Kidney epithelial cell (primary cell): ENCODE measurements around the gene SPATS1. TPM values are rescaled to one million over a fixed set of nuclear protein-coding genes. Genes with fewer than 3 reads are reported as not detected.

Experiments
- DNase-seq: peaks from one replicate; pipeline ENCODE4 v3.0.0-alpha.2; 2010; ENCODE audit warnings: low read depth
- H3K27me3 ChIP-seq: 2 replicates; pipeline ENCODE4 v1.6.0; 2011; ENCODE audit warnings: low read length; ENCODE audit not compliant: control insufficient read depth, insufficient read depth
- H3K36me3 ChIP-seq: 2 replicates; pipeline ENCODE4 v1.5.1; 2011; ENCODE audit warnings: low read length; ENCODE audit not compliant: control insufficient read depth, insufficient read depth
- H3K4me3 ChIP-seq: 2 replicates; pipeline ENCODE4 v1.5.1; 2011; ENCODE audit warnings: low read depth, mild to moderate bottlenecking, control low read depth, low read length
- total RNA-seq: library from RNA; depleted of rRNA; stranded (reverse); fragments of >200 nt; gene quantifications from 2 replicates; pipeline ENCODE4 v1.2.3, GENCODE V29; 2015
- TF ChIP-seq, protein P1 (sequence below): IDR thresholded peaks from 2 replicates; pipeline ENCODE4 v1.5.1; 2011; ENCODE audit warnings: mild to moderate bottlenecking, moderate library complexity, low read length, control low read depth, inconsistent platforms; ENCODE audit not compliant: insufficient read depth, poor library complexity, severe bottlenecking

SPATS1 gene
- total RNA-seq, 1 donor from 2014 or later = not detected

GRCh38 chr6:44298864-44299263 is 43.6 kb upstream of the SPATS1 start:
- DNase-seq = no peak
- H3K27me3 ChIP-seq = peaks cover 34% of the 10 kb centered on the region
- no peak overlapping the region for H3K4me3 ChIP-seq
- TF ChIP-seq, protein P1, sequence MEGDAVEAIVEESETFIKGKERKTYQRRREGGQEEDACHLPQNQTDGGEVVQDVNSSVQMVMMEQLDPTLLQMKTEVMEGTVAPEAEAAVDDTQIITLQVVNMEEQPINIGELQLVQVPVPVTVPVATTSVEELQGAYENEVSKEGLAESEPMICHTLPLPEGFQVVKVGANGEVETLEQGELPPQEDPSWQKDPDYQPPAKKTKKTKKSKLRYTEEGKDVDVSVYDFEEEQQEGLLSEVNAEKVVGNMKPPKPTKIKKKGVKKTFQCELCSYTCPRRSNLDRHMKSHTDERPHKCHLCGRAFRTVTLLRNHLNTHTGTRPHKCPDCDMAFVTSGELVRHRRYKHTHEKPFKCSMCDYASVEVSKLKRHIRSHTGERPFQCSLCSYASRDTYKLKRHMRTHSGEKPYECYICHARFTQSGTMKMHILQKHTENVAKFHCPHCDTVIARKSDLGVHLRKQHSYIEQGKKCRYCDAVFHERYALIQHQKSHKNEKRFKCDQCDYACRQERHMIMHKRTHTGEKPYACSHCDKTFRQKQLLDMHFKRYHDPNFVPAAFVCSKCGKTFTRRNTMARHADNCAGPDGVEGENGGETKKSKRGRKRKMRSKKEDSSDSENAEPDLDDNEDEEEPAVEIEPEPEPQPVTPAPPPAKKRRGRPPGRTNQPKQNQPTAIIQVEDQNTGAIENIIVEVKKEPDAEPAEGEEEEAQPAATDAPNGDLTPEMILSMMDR = no peak
- no peaks in the 10 kb centered on the region for H3K36me3 ChIP-seq

DNA sequence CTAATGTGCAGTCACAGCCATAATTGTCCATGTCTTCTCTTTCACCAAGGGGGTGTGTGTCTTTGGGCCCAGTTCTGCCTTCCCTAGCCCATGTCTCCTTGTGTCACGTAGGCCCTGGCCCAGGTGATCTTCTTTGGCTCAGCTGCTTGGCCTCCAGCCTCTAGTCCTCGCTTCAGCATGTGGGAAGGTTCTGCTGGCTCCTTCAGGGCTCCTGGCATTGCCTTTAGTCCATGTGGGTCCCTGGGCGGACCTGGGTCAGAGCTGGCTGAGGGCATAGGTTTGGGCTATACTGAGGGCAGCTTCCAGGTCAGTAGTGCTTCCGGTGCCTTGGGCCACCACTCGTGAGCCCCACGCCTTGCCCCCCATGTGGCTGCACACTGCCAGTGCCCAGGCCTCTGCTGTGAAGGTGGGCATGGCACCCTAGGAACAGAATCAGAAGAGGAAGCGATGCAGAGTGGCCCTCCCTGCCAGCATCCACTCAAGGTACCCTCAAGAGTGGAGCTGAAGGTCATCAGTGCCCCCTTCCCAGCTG is 42.1 kb upstream of the SPATS1 start:
- no peaks in the 10 kb centered on the region for H3K36me3 ChIP-seq
- no peak overlapping the region for H3K4me3 ChIP-seq
- H3K27me3 ChIP-seq = peaks cover 28% of the 10 kb centered on the region
- TF ChIP-seq, protein P1 = no peak
- DNase-seq = no peak

DNA sequence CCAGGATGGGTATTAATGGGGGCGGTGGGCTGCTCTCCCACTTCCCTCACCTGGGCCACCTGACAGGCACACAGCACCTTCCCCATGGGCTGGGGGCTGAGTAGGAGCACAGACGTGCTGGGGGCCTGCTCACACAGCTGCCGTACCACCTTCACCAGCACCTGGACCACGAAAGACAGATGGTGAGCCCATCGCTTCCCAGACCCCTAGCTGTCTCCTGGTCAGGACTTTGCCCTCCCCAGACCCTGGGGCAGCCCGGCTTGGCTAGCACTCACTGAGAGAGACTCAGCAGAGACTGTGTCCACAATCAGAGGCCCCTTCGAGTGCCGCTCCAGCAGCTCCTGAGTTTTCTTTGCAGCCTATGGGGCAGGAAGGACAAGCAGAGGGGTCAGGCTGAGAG is 41.3 kb upstream of the SPATS1 start:
- no peaks in the 10 kb centered on the region for H3K36me3 ChIP-seq
- no peak for DNase-seq
- H3K4me3 ChIP-seq = no peak overlapping the region
- peaks cover 25% of the 10 kb centered on the region for H3K27me3 ChIP-seq
- TF ChIP-seq, protein P1 = no peak

- H3K27me3 ChIP-seq = peaks cover 16% of the 10 kb centered on the region
- no peaks in the 10 kb centered on the region for H3K36me3 ChIP-seq
- H3K4me3 ChIP-seq = no peak overlapping the region
- TF ChIP-seq, protein P1 = no peak
- DNase-seq = no peak
Observed at GRCh38 chr6:44301782-44302564, 40.5 kb upstream of the SPATS1 start.

DNA sequence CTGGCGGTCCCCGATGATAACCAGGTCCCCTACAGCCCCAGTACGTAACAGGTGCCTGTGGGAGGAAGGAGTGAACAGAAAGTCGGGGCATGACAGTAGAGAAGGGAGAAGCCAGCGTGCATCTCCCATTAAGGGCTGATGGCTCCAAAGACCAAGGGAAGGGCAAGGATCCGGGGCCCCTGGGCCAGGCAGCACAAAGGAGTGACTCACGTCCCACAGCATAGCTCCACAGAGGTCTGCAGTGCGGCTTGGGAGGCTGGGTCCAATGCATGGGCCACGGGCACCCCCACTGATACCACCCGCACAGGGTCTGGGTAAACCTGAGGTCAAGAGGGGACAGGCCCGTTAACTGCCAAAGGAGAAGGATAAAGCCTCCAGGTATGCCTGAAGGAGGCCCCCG is 39.6 kb upstream of the SPATS1 start:
- H3K27me3 ChIP-seq = peaks cover 8% of the 10 kb centered on the region
- no peaks in the 10 kb centered on the region for H3K36me3 ChIP-seq
- no peak overlapping the region for H3K4me3 ChIP-seq
- TF ChIP-seq, protein P1 = no peak
- DNase-seq = no peak
